ENCODE measurements around the gene MYLK3.
"Not testable (repeated sequence)": the region's sequence is repeated elsewhere in the genome, so short reads cannot be mapped to it uniquely, and the experiment has no call there.

Gene MYLK3

GRCh38 chr16:46747777-46748651, at the start of gene MYLK3:
TSS of gene MYLK3 (minus strand) at chr16:46748344. CDS start at chr16:46748193, 151 bp downstream.
- no peak for DNase-seq (ENCODE audit: low read depth in 2 of 2, low spot score in 1 of 2)

- DNase-seq (ENCODE audit: low read depth in 2 of 2, low spot score in 1 of 2): no peak
These were observed 49.4 kb upstream of the MYLK3 start for GRCh38 chr16:46797501-46797900.

GRCh38 chr16:46796764-46797269, 48.7 kb upstream of the MYLK3 start:
- no peak for DNase-seq (ENCODE audit: low read depth in 2 of 2, low spot score in 1 of 2)

GRCh38 chr16:46793841-46794240, 45.7 kb upstream of the MYLK3 start:
- DNase-seq (ENCODE audit: low read depth in 2 of 2, low spot score in 1 of 2): no peak

GRCh38 chr16:46790599-46791270, 42.6 kb upstream of the MYLK3 start:
- DNase-seq (ENCODE audit: low read depth in 2 of 2, low spot score in 1 of 2): no peak

- DNase-seq (ENCODE audit: low read depth in 2 of 2, low spot score in 1 of 2): peak; percentile 55 to 62
These were observed 41.6 kb upstream of the MYLK3 start for GRCh38 chr16:46789499-46790414.

- no peak for DNase-seq (ENCODE audit: low read depth in 2 of 2, low spot score in 1 of 2)
These were observed 40.8 kb upstream of the MYLK3 start for GRCh38 chr16:46788891-46789474.

- DNase-seq (ENCODE audit: low read depth in 2 of 2, low spot score in 1 of 2): no peak
These were observed 39.8 kb upstream of the MYLK3 start for GRCh38 chr16:46787909-46788308.

- DNase-seq (ENCODE audit: low read depth in 2 of 2, low spot score in 1 of 2): no peak
These were observed 37.1 kb upstream of the MYLK3 start for GRCh38 chr16:46785076-46785845.

GRCh38 chr16:46784569-46784968, 36.4 kb upstream of the MYLK3 start:
- not testable (repeated sequence) for DNase-seq (ENCODE audit: low read depth in 2 of 2, low spot score in 1 of 2)

- DNase-seq (ENCODE audit: low read depth in 2 of 2, low spot score in 1 of 2): no peak
These were observed 35.7 kb upstream of the MYLK3 start for GRCh38 chr16:46783800-46784199.

GRCh38 chr16:46782320-46782719, 34.2 kb upstream of the MYLK3 start:
- DNase-seq (ENCODE audit: low read depth in 2 of 2, low spot score in 1 of 2): no peak

GRCh38 chr16:46777804-46778203, 29.7 kb upstream of the MYLK3 start:
- no peak for DNase-seq (ENCODE audit: low read depth in 2 of 2, low spot score in 1 of 2)

GRCh38 chr16:46775214-46775613, 27.1 kb upstream of the MYLK3 start:
- no peak for DNase-seq (ENCODE audit: low read depth in 2 of 2, low spot score in 1 of 2)

- no peak for DNase-seq (ENCODE audit: low read depth in 2 of 2, low spot score in 1 of 2)
These were observed 26.6 kb upstream of the MYLK3 start for GRCh38 chr16:46774743-46775177.

- no peak for DNase-seq (ENCODE audit: low read depth in 2 of 2, low spot score in 1 of 2)
These were observed 24.3 kb upstream of the MYLK3 start for GRCh38 chr16:46772463-46772862.

GRCh38 chr16:46768809-46769208, 20.7 kb upstream of the MYLK3 start:
- no peak for DNase-seq (ENCODE audit: low read depth in 2 of 2, low spot score in 1 of 2)

GRCh38 chr16:46765050-46765449, 16.9 kb upstream of the MYLK3 start:
- no peak for DNase-seq (ENCODE audit: low read depth in 2 of 2, low spot score in 1 of 2)

- no peak for DNase-seq (ENCODE audit: low read depth in 2 of 2, low spot score in 1 of 2)
These were observed 15.0 kb upstream of the MYLK3 start for GRCh38 chr16:46763147-46763546.

- no peak for DNase-seq (ENCODE audit: low read depth in 2 of 2, low spot score in 1 of 2)
These were observed 14.4 kb upstream of the MYLK3 start for GRCh38 chr16:46762583-46762982.

All from stimulated activated CD8-positive, alpha-beta memory T cell treated with anti-CD3 and anti-CD28 coated beads, Interleukin-4, amount 100 ng/mL, for 4 hours (primary cell).